GM12878 (cell line): Measurements from ENCODE around the gene OPCML. TPM values are rescaled to one million over a fixed set of nuclear protein-coding genes. Genes with fewer than 3 reads are reported as not detected.

Experiments used
- ATAC-seq: fragments of 200-7000 bp; cut with Tn5 transposase; 3 replicates; pipeline ENCODE4 v1.9.1; 2020; ENCODE audit warnings: mild to moderate bottlenecking, moderate library complexity
- BruUV-seq: library from RNA; stranded (reverse); fragments of 400-500 nt; replicated peaks from 2 replicates; lab custom pipeline; 2021; lab: Mats Ljungman, UMichigan
- CTCF ChIA-PET: fragments of 300-600 bp; sonication (Branson Sonifier 250); formaldehyde crosslinking; extraction: SDS; loops from one replicate; lab custom pipeline; 2021; ENCODE audit warnings: inconsistent platforms; lab: Yijun Ruan, JAX
- POLR2A ChIA-PET: fragments of 350-600 bp; formaldehyde crosslinking; extraction: SDS; loops from one replicate; lab custom pipeline; 2021; ENCODE audit warnings: inconsistent platforms; lab: Charles Lee
- RAD21 ChIA-PET: fragments of 300-600 bp; sonication (Branson Sonifier 250); formaldehyde crosslinking; loops from one replicate; lab custom pipeline; 2023; ENCODE audit warnings: antibody characterized with exemption; ENCODE audit not compliant: unreplicated experiment; lab: Charles Lee
- SMC1A ChIA-PET: fragments of 300-600 bp; sonication (Branson Sonifier 250); formaldehyde crosslinking; loops from one replicate; lab custom pipeline; 2023; ENCODE audit not compliant: unreplicated experiment, uncharacterized antibody; lab: Charles Lee
- DNase-seq: peaks from one replicate; pipeline ENCODE4 v3.0.0-alpha.2; 2011; ENCODE audit warnings: low read depth, low spot score
- FAIRE-seq: peaks from 3 replicates; lab custom pipeline; 2011; peaks lifted over from hg19 to GRCh38; lab: Jason Lieb, UNC
- H2AFZ ChIP-seq: 2 replicates; pipeline ENCODE4 v1.6.0; 2011; ENCODE audit warnings: low read depth, low read length, control low read depth; ENCODE audit not compliant: control insufficient read depth
- H3K27ac ChIP-seq: 2 replicates; pipeline ENCODE4 v1.5.1; 2011; ENCODE audit warnings: control low read depth; ENCODE audit not compliant: control insufficient read depth, insufficient read depth
- H3K27me3 ChIP-seq, 2 experiments: replicated peaks in 1 of 2; 2 replicates each; pipeline versions ENCODE4 v1.6.0 to v1.6.1; 2011; ENCODE audit warnings: low read length in 1 of 2; ENCODE audit not compliant: control insufficient read depth in 2 of 2, insufficient read depth in 2 of 2
- H3K36me3 ChIP-seq, 2 experiments: 2 replicates each; pipeline ENCODE4 v1.5.1; 2011; ENCODE audit warnings: low read length in 1 of 2; ENCODE audit not compliant: control insufficient read depth in 2 of 2, insufficient read depth in 2 of 2
- H3K4me1 ChIP-seq: 2 replicates; pipeline ENCODE4 v1.6.1; 2011; ENCODE audit warnings: mild to moderate bottlenecking, low read length, moderate library complexity, mixed read lengths; ENCODE audit not compliant: control insufficient read depth, insufficient read depth
- H3K4me2 ChIP-seq: 2 replicates; pipeline ENCODE4 v1.6.0; 2011; ENCODE audit warnings: control low read depth; ENCODE audit not compliant: control insufficient read depth, insufficient read depth
- H3K4me3 ChIP-seq: fragments of 200-600 bp; sonication (generic); 2 replicates; pipeline ENCODE4 v1.5.1; 2016
- H3K79me2 ChIP-seq: 2 replicates; pipeline ENCODE4 v1.6.0; 2011; ENCODE audit warnings: low read length; ENCODE audit not compliant: control insufficient read depth, insufficient read depth
- H3K9ac ChIP-seq: 2 replicates; pipeline ENCODE4 v1.8.0; 2011; ENCODE audit warnings: low read length, control low read depth, mixed read lengths; ENCODE audit not compliant: control insufficient read depth, insufficient read depth
- H3K9me3 ChIP-seq: replicated peaks from 3 replicates; pipeline ENCODE4 v1.5.1; 2011; ENCODE audit warnings: mild to moderate bottlenecking, low read length; ENCODE audit not compliant: control insufficient read depth, insufficient read depth
- H4K20me1 ChIP-seq: 2 replicates; pipeline ENCODE4 v1.6.0; 2011; ENCODE audit not compliant: control insufficient read depth, insufficient read depth
- DPF2 ChIP-seq: fragments of 450-650 bp; IDR thresholded peaks from 2 replicates; pipeline ENCODE4 v1.6.1; 2017; ENCODE audit warnings: mild to moderate bottlenecking
- HDAC2 ChIP-seq: fragments of 200-600 bp; sonication (generic); IDR thresholded peaks from 2 replicates; pipeline ENCODE4 v1.6.1; 2017
- JUND ChIP-seq: IDR thresholded peaks from 2 replicates; pipeline ENCODE4 v1.6.1; 2012; ENCODE audit warnings: low read depth, mild to moderate bottlenecking, low read length, improper control_type of control experiment, moderate library complexity
- LARP7 ChIP-seq: fragments of 450-650 bp; IDR thresholded peaks from 2 replicates; pipeline ENCODE4 v1.6.1; 2017; ENCODE audit warnings: mild to moderate bottlenecking
- MXI1 ChIP-seq: fragments of 150-350 bp; IDR thresholded peaks from 2 replicates; pipeline ENCODE4 v1.6.1; 2011; ENCODE audit warnings: low read depth, mild to moderate bottlenecking, inconsistent platforms, low read length, improper control_type of control experiment
- MYB ChIP-seq: fragments of 150-350 bp; IDR thresholded peaks from 2 replicates; pipeline ENCODE4 v1.6.1; 2014; ENCODE audit warnings: mild to moderate bottlenecking, low read depth, low read length, borderline replicate concordance
- NFIC ChIP-seq: IDR thresholded peaks from 2 replicates; pipeline ENCODE4 v1.6.1; 2012; ENCODE audit warnings: low read depth, mild to moderate bottlenecking, inconsistent platforms, low read length, moderate library complexity
- NFYA ChIP-seq: IDR thresholded peaks from 2 replicates; pipeline ENCODE4 v1.6.1; 2011; ENCODE audit warnings: low read depth, mild to moderate bottlenecking, low read length, improper control_type of control experiment, borderline replicate concordance
- NR2C1 ChIP-seq: fragments of 450-650 bp; IDR thresholded peaks from 2 replicates; pipeline ENCODE4 v1.6.1; 2017; ENCODE audit warnings: antibody characterized with exemption, mild to moderate bottlenecking, moderate library complexity
- POLR2AphosphoS2 ChIP-seq: IDR thresholded peaks from 2 replicates; pipeline ENCODE4 v1.6.1; 2011; ENCODE audit warnings: low read depth, mild to moderate bottlenecking, low read length, improper control_type of control experiment, moderate library complexity
- RCOR1 ChIP-seq: conservative IDR thresholded peaks from 2 replicates; pipeline ENCODE4 v1.6.1; 2012; ENCODE audit warnings: low read depth, low read length, improper control_type of control experiment
- SMC3 ChIP-seq: IDR thresholded peaks from 2 replicates; pipeline ENCODE4 v1.6.1; 2011; ENCODE audit warnings: low read length, improper control_type of control experiment, borderline replicate concordance
- ZBED1 ChIP-seq: IDR thresholded peaks from 2 replicates; pipeline ENCODE4 v1.6.1; 2016; ENCODE audit warnings: borderline replicate concordance
- ZSCAN29 ChIP-seq: fragments of 450-650 bp; IDR thresholded peaks from 2 replicates; pipeline ENCODE4 v1.6.1; 2017; ENCODE audit warnings: mild to moderate bottlenecking, moderate library complexity
- WGBS: methylation state at CpG from one replicate; pipeline ENCODE4 v1.1.6; 2016; ENCODE audit warnings: low lambda C conversion rate; ENCODE audit not compliant: insufficient replicate concordance, insufficient coverage; ENCODE audit errors: missing lambda C conversion rate; 5-methylcytosine and 5-hydroxymethylcytosine counted together
- in situ Hi-C: fragments of 300-500 bp; cut with MboI; formaldehyde crosslinking; loops from 9 replicates; pipeline ENCODE4 v1.14.3; 2018; ENCODE audit warnings: mixed read lengths
- intact Hi-C: fragments of 100-400 bp; cut with micrococcal nuclease; formaldehyde crosslinking; loops from one replicate; pipeline ENCODE4 v1.14.2; 2022; ENCODE audit not compliant: unreplicated experiment
- polyA plus RNA-seq, 11 experiments: library from polyadenylated mRNA; depleted of rRNA in 4 of 11; unstranded in 6 of 11; stranded (reverse) in 5 of 11; fragments of >200 nt; fragmentation: Nextera tagmentation in 4 of 11; fragmentation: Illumina TruSeq in 1 of 11; extraction: Ambion mirVana in 4 of 11; extraction: Trizol in 1 of 11; gene quantifications; 1 replicate in 1 of 11; 2 replicates in 10 of 11; pipeline versions ENCODE4 v1.2.1 to v1.2.3, GENCODE V29; 2011 to 2016; ENCODE audit warnings: inconsistent platforms in 2 of 11, missing spikeins in 2 of 11, low read depth in 1 of 11
- total RNA-seq, 4 experiments: library from RNA; depleted of rRNA in 3 of 4; stranded (reverse); fragments of >200 nt in 3 of 4; fragmentation: Illumina TruSeq in 1 of 4; extraction: Trizol in 1 of 4; gene quantifications; 2 replicates each; pipeline versions ENCODE4 v1.2.1 to v1.2.3, GENCODE V29; 2013 to 2021
- TF ChIP-seq, protein P1 (sequence below): IDR thresholded peaks from 2 replicates; pipeline ENCODE4 v1.6.1; 2011; ENCODE audit warnings: low read depth, low read length, improper control_type of control experiment, borderline replicate concordance
- TF ChIP-seq, protein P2 (sequence below): IDR thresholded peaks from 2 replicates; pipeline ENCODE4 v1.6.1; 2011; ENCODE audit warnings: borderline replicate concordance, low read depth, mild to moderate bottlenecking, moderate library complexity, low read length; ENCODE audit not compliant: insufficient read depth, poor library complexity, severe bottlenecking

Gene OPCML
- total and polyA plus RNA-seq, 10 of the 15 experiments (the other 5 are each of a cell fraction or from before 2014, with no cell fraction given) = 0.84 TPM; not detected in 9

DNA sequence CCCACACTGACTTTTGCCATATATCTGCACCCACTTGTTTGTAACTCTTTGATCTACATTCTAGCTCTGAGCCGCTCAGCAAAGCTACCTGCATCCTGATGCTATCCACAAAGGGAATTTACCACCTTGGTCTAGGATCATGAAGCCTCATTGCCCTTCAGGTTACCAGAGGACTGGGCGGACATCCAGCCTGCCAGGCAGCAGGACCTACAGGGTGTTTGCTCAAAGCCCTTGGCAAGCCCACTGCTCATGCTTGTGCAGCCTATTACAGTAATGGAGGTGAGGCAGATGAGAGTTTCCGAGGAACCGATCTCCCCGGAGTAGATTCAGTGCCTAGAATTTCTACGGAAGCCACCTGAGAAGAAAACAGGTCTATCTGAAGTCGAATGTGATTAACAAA lies 417.2 kb downstream of the OPCML start:
- TF ChIP-seq NR2C1 (no peak), HDAC2 (no peak), LARP7 (no peak), NFYA (no peak), ZBED1 (no peak), ZSCAN29 (no peak)
- no peaks in the 10 kb centered on the region for H3K79me2 ChIP-seq
- peaks cover 0 to 1% of the 10 kb centered on the region in 2 experiments; a peak in 2 of 4 replicates for H3K27me3 ChIP-seq
- RAD21 ChIA-PET = no interaction called here
- in situ Hi-C loops = no loop called here
- no peak for ATAC-seq
- no peaks in the 10 kb centered on the region for H3K36me3 ChIP-seq
- WGBS = 45% methylated on average over 7 of the region's 7 CpGs
- CTCF ChIA-PET = no interaction called here
- no peaks in the 10 kb centered on the region for H4K20me1 ChIP-seq
- H3K9ac ChIP-seq = no peak overlapping the region
- no peak overlapping the region for H3K4me2 ChIP-seq
- no TSS peak for BruUV-seq
- POLR2A ChIA-PET = no interaction called here
- no peak for DNase-seq
- no peak overlapping the region for H2AFZ ChIP-seq
- SMC1A ChIA-PET = no interaction called here
- FAIRE-seq = no peak
- no peaks in the 10 kb centered on the region for H3K4me1 ChIP-seq
- intact Hi-C loops = no loop called here
- H3K27ac ChIP-seq = no peak overlapping the region
- no peaks in the 10 kb centered on the region for H3K9me3 ChIP-seq
- no peak overlapping the region for H3K4me3 ChIP-seq

DNA sequence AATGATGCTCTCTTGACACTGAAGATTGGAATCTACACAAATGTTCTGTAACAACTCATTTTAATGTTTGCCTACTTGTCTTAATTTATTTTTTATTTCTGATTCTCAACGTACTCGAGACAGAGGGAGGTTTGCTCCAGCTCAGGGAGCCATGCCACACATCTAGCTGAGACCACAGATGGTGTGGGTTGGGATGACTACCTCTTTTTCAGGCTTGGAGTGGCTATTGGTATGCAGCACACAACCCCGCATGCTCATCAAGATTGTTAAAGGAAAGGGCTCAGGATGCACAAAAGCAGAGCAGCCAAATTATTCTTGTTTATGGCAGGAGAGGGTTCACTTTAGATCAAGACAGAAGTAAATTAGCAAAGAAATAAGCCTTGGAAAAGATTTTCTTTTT lies 424.5 kb downstream of the OPCML start:
- ATAC-seq (no peak), FAIRE-seq (no peak)
- in situ Hi-C loops = no loop called here
- TF ChIP-seq MXI1 = no peak
- TF ChIP-seq, protein P1, sequence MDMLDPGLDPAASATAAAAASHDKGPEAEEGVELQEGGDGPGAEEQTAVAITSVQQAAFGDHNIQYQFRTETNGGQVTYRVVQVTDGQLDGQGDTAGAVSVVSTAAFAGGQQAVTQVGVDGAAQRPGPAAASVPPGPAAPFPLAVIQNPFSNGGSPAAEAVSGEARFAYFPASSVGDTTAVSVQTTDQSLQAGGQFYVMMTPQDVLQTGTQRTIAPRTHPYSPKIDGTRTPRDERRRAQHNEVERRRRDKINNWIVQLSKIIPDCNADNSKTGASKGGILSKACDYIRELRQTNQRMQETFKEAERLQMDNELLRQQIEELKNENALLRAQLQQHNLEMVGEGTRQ = no peak
- TF ChIP-seq POLR2AphosphoS2 = no peak
- TF ChIP-seq SMC3 = no peak
- no peak for TF ChIP-seq DPF2
- TF ChIP-seq JUND = no peak
- no peak for TF ChIP-seq RCOR1
- TF ChIP-seq MYB = no peak
- TF ChIP-seq, protein P2, sequence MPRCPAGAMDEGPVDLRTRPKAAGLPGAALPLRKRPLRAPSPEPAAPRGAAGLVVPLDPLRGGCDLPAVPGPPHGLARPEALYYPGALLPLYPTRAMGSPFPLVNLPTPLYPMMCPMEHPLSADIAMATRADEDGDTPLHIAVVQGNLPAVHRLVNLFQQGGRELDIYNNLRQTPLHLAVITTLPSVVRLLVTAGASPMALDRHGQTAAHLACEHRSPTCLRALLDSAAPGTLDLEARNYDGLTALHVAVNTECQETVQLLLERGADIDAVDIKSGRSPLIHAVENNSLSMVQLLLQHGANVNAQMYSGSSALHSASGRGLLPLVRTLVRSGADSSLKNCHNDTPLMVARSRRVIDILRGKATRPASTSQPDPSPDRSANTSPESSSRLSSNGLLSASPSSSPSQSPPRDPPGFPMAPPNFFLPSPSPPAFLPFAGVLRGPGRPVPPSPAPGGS = no peak
- no peak for TF ChIP-seq NFIC

More for the DNA sequence above, 424.5 kb downstream of the OPCML start:
- ChIA-PET RAD21 (no interaction called here), CTCF (no interaction called here), POLR2A (no interaction called here), SMC1A (no interaction called here)
- no peak overlapping the region for H3K4me3 ChIP-seq
- H4K20me1 ChIP-seq = no peaks in the 10 kb centered on the region
- H3K27ac ChIP-seq = no peak overlapping the region
- H3K4me2 ChIP-seq = no peak overlapping the region
- H3K9ac ChIP-seq = no peak overlapping the region
- H3K36me3 ChIP-seq = no peaks in the 10 kb centered on the region
- H2AFZ ChIP-seq = no peak overlapping the region
- DNase-seq = no peak
- no TSS peak for BruUV-seq
- H3K9me3 ChIP-seq = no peaks in the 10 kb centered on the region
- no peaks in the 10 kb centered on the region; a peak in 1 of 4 replicates for H3K27me3 ChIP-seq
- 30% methylated on average over 3 of the region's 3 CpGs for WGBS
- no peaks in the 10 kb centered on the region for H3K4me1 ChIP-seq
- intact Hi-C loops = no loop called here
- H3K79me2 ChIP-seq = no peaks in the 10 kb centered on the region
